GM12892 (cell line): ENCODE results near the gene NNMT.

Experiments
- DNase-seq: peaks from one replicate; pipeline ENCODE4 v3.0.0; 2011; ENCODE audit not compliant: insufficient read length
- FAIRE-seq: peaks from 2 replicates; lab custom pipeline; 2011; peaks lifted over from hg19 to GRCh38; lab: Jason Lieb, UNC
- POLR2A ChIP-seq: IDR thresholded peaks from 2 replicates; pipeline ENCODE4 v1.6.1; 2011; ENCODE audit warnings: low read depth, low read length, control low read depth
- POLR2AphosphoS5 ChIP-seq: IDR thresholded peaks from 2 replicates; pipeline ENCODE4 v1.6.1; 2011; ENCODE audit warnings: low read depth, low read length, control low read depth
- TAF1 ChIP-seq: IDR thresholded peaks from 2 replicates; pipeline ENCODE4 v1.6.1; 2011; ENCODE audit warnings: low read depth, mild to moderate bottlenecking, control low read depth, low read length, borderline replicate concordance

Gene NNMT

DNA sequence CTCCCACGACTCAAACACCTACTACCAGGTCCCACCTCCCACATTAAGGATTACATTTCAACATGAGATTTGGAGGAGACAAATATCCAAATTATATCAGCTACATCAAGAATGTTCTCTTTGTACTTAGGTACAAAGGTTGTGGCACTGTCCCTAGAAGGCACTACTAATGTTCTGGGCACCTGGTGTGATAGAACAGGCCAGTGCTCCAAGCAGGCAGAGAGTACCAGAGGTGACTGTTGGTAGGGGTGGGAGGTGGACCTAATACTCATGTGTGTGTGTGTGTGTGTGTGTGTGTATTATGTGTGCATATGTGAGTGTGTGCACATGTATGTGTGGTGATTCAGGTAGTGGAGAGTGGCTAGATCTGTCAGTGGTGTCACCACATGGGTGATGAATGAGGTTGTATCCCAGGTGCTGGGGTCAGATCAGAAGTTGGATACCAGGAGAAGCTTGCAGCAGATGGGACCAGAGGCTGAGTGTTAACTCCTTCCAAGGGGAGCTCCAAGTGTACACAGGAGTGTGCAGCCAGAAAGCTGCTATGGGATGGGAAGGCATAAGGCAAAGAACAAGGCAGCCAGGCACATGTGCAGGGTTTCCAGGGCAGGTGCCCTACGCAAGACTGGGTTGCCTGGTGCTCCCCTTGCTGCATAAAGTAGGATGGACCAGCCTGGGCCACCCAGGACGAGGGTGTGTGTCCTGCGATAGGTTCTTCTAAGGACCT is 17.7 kb upstream of the NNMT start:
- FAIRE-seq (no peak), DNase-seq (no peak)
- no peak for TF ChIP-seq TAF1
- no peak for TF ChIP-seq POLR2AphosphoS5
- TF ChIP-seq POLR2A = no peak

GRCh38 chr11:114279792-114280546 is 16.2 kb upstream of the NNMT start:
- no peak for DNase-seq
- no peak for TF ChIP-seq TAF1
- TF ChIP-seq POLR2A = no peak
- no peak for TF ChIP-seq POLR2AphosphoS5
- no peak for FAIRE-seq

GRCh38 chr11:114280696-114281095 is 15.5 kb upstream of the NNMT start:
- DNase-seq = no peak
- FAIRE-seq = no peak
- TF ChIP-seq POLR2A (no peak), TAF1 (no peak)

GRCh38 chr11:114281388-114281956 is 14.7 kb upstream of the NNMT start:
- no peak for FAIRE-seq
- no peak for DNase-seq
- TF ChIP-seq TAF1 (no peak), POLR2A (no peak), POLR2AphosphoS5 (no peak)

DNA sequence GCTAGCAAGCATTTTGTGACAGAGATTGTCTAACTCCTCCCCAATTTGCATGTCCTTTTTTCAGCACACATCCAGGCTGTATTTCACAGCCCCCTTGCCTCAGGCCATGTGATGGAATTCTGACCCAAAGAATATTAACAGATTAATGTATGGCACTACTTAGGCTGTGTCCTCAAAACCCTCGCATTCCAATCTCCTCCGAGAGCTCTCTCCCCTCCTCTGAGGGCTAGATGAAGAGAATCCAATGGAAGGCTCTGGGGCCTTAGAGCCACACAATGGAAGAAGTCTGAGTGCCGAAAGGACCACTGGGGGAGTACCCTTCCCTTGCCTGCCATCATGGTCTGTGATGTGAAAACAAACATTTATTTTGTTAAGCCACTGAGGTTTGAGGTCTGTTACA is 13.7 kb upstream of the NNMT start:
- FAIRE-seq = no peak
- DNase-seq = no peak
- no peak for TF ChIP-seq POLR2AphosphoS5
- TF ChIP-seq TAF1 = no peak
- TF ChIP-seq POLR2A = no peak

- TF ChIP-seq TAF1 = no peak
- TF ChIP-seq POLR2AphosphoS5 = no peak
- TF ChIP-seq POLR2A = no peak
- no peak for DNase-seq
- no peak for FAIRE-seq
Observed at GRCh38 chr11:114283422-114283821, 12.8 kb upstream of the NNMT start.

- DNase-seq (no peak), FAIRE-seq (no peak)
- no peak for TF ChIP-seq POLR2AphosphoS5
- no peak for TF ChIP-seq TAF1
- no peak for TF ChIP-seq POLR2A
Observed at GRCh38 chr11:114284021-114284420, 12.2 kb upstream of the NNMT start.

DNA sequence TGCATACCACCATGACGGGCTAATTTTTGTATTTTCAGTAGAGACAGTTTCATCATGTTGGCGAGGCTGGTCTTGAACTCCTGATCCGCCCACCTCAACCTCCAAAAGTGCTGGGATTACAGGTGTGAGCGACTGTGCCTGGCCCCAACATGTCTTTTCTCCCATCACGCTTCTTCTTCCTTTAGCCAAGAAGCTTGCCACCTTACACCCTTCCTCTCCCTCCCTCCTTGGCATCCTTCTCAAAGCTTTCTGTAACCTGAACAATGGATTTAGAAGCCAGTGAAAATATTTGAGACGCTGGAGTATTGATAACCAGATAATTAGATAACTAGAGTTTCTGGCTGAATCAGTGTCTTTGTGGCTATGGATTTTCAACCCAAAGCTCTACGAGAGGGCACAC is 11.3 kb upstream of the NNMT start:
- TF ChIP-seq POLR2AphosphoS5 (no peak), POLR2A (no peak), TAF1 (no peak)
- DNase-seq (no peak), FAIRE-seq (no peak)

DNA sequence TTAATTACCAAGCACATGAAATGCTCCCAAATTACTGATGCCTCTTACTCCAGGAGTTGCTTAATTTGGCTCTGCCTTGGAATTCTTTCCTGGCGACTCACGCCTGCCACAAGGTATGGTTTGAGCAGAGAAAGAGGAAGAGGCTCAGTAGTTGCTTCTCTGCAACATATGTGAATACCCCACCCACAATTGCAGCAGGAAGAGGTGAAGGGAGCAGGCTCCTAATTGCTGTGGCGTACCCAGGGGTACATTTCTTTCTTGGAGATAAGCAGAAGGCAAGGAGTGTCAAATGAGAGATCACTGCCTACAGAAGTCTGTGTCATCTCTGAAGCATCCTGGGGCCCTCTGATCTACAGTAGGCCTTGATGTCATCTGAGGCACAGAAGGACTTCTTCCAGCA is 10.6 kb upstream of the NNMT start:
- no peak for FAIRE-seq
- TF ChIP-seq POLR2A (no peak), POLR2AphosphoS5 (no peak), TAF1 (no peak)
- DNase-seq = no peak

DNA sequence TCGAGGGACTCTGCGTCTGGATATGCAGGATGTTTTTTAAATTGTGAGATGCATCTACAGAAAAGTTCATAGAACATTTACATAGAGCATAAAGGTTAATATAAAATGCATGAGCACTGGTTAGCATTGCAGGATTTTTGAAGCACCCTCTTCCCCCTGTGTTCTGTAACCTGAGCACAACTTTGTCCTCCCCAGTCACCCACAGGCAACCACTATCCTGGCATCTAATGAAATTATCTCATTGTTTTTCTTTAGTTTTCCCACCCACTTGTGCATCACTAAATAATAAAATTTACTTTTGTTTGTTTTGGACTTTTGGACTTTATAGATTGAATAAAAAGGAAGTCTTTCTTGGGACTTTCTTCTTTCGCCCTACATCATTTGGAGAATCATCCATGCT is 10.0 kb upstream of the NNMT start:
- no peak for DNase-seq
- no peak for FAIRE-seq
- TF ChIP-seq POLR2AphosphoS5 = no peak
- no peak for TF ChIP-seq TAF1
- TF ChIP-seq POLR2A = no peak

DNA sequence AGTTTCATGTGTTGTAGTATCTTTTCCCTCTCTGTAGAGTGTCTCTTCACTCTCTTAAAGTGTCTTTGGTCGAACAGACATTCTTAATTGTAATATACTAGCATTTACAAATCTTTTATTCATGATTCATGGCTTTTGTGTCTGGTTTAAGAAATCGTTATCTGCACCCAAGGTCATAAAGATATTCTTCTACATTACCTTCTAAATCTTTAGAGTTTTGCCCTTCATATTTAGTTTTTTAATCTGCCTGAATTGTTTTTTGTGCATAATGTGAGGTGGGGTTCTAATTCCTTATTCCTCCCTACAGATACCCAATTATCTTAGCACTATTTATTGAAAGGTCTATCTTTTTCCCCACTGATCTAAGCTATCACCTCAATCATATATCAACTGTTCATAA is 9.0 kb upstream of the NNMT start:
- DNase-seq (no peak), FAIRE-seq (no peak)
- TF ChIP-seq POLR2A (no peak), POLR2AphosphoS5 (no peak)

DNA sequence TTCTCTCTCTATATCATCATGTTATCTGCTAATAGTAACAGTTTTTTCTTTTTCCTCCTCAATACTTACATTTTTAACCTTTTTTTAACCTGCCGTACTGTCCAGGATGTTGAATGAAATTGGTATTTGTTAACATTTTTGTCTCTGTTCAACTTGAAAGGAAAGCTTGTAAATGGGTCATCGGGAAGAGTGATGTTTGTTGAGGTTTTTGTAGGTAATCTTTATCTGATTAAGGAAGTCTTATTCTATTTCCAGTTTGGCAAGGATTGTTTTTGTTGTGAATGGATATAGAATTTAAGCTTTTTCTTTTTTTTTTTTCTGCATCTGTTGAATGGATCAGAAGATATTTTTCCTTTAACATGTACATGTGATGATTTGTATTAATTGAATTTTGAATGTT is 8.1 kb upstream of the NNMT start:
- FAIRE-seq (no peak), DNase-seq (no peak)
- no peak for TF ChIP-seq POLR2AphosphoS5
- TF ChIP-seq POLR2A = no peak
- TF ChIP-seq TAF1 = no peak
